ENCODE data around the gene LRRC23. TPM values are rescaled to one million over a fixed set of nuclear protein-coding genes. Genes with fewer than 3 reads are reported as not detected.
"Not testable (repeated sequence)": the region's sequence is repeated elsewhere in the genome, so short reads cannot be mapped to it uniquely, and the experiment has no call there.

The LRRC23 gene
- total RNA-seq, 4 donors from 2014 or later = 0.29 to 13.5 (median 10.6) TPM

- H3K4me3 ChIP-seq = no peak overlapping the region
- H3K9me3 ChIP-seq = no peaks in the 10 kb centered on the region
- H3K36me3 ChIP-seq = no peaks in the 10 kb centered on the region
- no peak for DNase-seq
- H3K27me3 ChIP-seq = no peaks in the 10 kb centered on the region
- intact Hi-C loops (cut with DNase I; ENCODE audit: low total_unique reads) = no loop called here
- peak overlapping the region in 1 of 2 donors; percentile 84 for H3K27ac ChIP-seq
- TF ChIP-seq CTCF (IDR thresholded peaks at IDR 0.05) (no peak), POLR2A (IDR thresholded peaks at IDR 0.05) (no peak)
- peaks cover 0 to 4% of the 10 kb centered on the region in 2 donors for H3K4me1 ChIP-seq
Observed at GRCh38 chr12:6903722-6904121, 900 bp upstream of the LRRC23 start.

GRCh38 chr12:6905414-6906040, 905 bp downstream of the LRRC23 start:
- TF ChIP-seq CTCF (IDR thresholded peaks at IDR 0.05) (no peak), POLR2A (IDR thresholded peaks at IDR 0.05) (no peak)
- Histone ChIP-seq H3K27ac (peak overlapping the region; percentile 84 to 88), H3K36me3 (no peaks in the 10 kb centered on the region), H3K4me1 (peaks cover 0 to 4% of the 10 kb centered on the region in 2 donors), H3K9me3 (no peaks in the 10 kb centered on the region), H3K27me3 (no peaks in the 10 kb centered on the region), H3K4me3 (peak overlapping the region; percentile 56 to 81)
- DNase-seq = no peak
- intact Hi-C loops (cut with DNase I; ENCODE audit: low total_unique reads) = no loop called here

- H3K27ac ChIP-seq; H3K9me3 ChIP-seq; H3K36me3 ChIP-seq; intact Hi-C loops (cut with DNase I; ENCODE audit: low total_unique reads); DNase-seq; H3K4me1 ChIP-seq; H3K4me3 ChIP-seq; H3K27me3 ChIP-seq: not testable (repeated sequence)
Observed at GRCh38 chr12:6908141-6908540, 3.5 kb downstream of the LRRC23 start.

DNA sequence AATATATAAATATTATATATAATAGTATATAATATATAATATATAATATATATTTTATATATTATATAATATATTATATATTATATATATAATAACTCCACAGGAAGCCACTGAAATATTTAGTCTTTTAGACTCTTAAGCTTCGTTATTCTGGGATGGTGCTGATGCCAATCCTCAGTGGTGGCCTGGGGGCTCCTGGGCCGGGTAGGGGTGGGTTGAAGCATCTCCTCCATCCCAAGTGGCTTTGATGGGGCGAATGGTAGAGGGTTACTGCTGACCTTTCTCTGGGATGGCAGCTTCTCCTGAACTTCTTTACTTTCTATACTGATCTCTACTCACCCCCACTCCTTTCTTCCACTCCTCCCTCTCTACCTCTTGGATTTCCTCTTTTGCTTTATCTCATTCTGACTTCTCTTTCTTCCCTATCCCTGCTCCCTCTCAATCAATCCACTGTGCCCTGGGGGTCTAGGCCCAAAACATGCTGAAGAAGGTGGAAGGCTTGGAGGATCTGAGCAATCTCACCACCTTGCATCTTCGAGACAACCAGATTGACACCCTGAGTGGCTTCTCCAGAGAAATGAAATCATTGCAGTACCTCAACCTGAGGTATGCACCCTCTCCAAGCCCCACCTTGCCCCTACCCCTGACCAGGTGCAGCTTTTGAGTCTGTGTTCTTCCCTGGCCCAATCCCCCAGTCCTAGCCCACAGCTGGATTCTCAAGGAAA, 5.0 kb downstream of the LRRC23 start:
- intact Hi-C loops (cut with DNase I; ENCODE audit: low total_unique reads) = no loop called here
- DNase-seq = no peak

DNA sequence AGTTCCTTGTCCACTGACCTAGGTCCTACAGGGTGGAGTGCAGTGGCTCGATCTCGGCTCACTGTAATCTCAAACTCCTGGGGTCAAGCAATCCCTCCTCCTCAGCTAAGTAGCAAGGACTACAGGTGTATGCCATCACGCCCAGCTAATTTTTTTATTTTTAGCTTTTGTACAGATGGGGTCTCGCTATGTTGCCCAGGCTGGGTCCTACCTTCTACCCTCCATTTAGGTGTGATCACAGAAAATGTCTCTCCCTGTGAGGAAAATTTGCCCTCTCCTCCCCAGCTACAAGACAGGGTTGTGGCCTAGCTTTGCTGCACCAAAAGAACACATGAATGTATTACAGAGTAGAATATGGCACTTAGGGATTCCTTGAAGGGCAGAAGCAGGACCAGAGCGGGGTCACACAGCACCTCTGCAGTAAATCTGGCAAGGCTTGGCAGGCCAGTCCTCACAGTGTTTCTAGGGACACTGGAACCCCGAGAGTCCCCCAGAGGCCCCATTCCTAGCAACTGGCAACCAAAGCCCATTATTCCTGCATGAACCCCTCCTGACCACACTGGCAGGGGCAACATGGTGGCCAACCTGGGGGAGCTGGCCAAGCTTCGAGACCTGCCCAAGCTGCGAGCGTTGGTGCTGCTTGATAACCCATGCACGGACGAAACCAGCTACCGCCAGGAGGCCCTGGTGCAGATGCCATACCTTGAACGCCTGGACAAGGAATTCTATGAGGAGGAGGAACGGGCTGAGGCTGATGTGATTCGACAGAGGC, 7.7 kb downstream of the LRRC23 start:
- Histone ChIP-seq H3K27me3 (no peaks in the 10 kb centered on the region), H3K4me3 (no peak overlapping the region), H3K36me3 (no peaks in the 10 kb centered on the region), H3K9me3 (no peaks in the 10 kb centered on the region), H3K4me1 (no peaks in the 10 kb centered on the region), H3K27ac (no peak overlapping the region)
- no peak for DNase-seq
- TF ChIP-seq CTCF (IDR thresholded peaks at IDR 0.05) = no peak
- TF ChIP-seq POLR2A (IDR thresholded peaks at IDR 0.05) = no peak
- intact Hi-C loops (cut with DNase I; ENCODE audit: low total_unique reads) = no loop called here

More for the DNA sequence above, 5.0 kb downstream of the LRRC23 start:
- Histone ChIP-seq H3K4me1 (peaks cover 0 to 4% of the 10 kb centered on the region in 2 donors), H3K27ac (no peak overlapping the region), H3K36me3 (no peaks in the 10 kb centered on the region), H3K4me3 (no peak overlapping the region), H3K27me3 (no peaks in the 10 kb centered on the region), H3K9me3 (no peaks in the 10 kb centered on the region)
- TF ChIP-seq CTCF (IDR thresholded peaks at IDR 0.05) (no peak), POLR2A (IDR thresholded peaks at IDR 0.05) (no peak)
